ENCODE measurements around the gene ROGDI.

DNA sequence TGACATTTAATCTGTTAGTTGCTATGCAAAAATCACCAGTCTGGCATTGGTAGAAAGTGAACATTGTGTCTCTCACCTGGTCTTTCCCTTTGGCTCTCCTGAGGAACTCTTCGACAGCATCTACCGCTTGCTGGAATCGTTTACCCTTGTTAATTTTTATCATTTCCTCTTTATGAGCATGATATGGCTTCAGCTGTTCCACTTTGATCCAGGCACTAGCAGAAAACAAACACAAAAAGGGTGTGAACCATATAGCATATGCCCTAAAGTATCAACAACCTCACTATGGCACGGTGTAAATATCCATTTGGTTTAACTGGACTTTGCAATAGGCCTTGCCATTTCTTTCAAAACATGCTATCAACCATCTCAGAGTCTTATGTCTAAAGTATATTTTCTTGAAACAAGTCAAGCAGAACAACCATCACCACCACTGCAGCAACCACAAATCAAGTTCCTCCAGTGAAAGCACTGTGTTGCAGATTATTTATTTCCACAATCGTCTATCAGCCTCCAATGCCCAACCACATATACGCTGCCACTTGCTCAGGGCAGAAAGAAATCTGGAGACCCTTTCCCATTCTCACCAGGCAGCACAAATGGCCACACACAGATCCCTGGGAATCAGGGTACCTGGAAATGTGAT lies 30.4 kb upstream of the ROGDI start:
- TF ChIP-seq, protein P1, sequence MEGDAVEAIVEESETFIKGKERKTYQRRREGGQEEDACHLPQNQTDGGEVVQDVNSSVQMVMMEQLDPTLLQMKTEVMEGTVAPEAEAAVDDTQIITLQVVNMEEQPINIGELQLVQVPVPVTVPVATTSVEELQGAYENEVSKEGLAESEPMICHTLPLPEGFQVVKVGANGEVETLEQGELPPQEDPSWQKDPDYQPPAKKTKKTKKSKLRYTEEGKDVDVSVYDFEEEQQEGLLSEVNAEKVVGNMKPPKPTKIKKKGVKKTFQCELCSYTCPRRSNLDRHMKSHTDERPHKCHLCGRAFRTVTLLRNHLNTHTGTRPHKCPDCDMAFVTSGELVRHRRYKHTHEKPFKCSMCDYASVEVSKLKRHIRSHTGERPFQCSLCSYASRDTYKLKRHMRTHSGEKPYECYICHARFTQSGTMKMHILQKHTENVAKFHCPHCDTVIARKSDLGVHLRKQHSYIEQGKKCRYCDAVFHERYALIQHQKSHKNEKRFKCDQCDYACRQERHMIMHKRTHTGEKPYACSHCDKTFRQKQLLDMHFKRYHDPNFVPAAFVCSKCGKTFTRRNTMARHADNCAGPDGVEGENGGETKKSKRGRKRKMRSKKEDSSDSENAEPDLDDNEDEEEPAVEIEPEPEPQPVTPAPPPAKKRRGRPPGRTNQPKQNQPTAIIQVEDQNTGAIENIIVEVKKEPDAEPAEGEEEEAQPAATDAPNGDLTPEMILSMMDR (IDR thresholded peaks at IDR 0.05), result no peak
- no peak for TF ChIP-seq EZH2 (IDR thresholded peaks at IDR 0.05)
- no peak for TF ChIP-seq EZH2phosphoT487 (IDR thresholded peaks at IDR 0.05)
